Suprapubic skin (tissue), 3 donors: ENCODE measurements around the gene ACACB.

ENCODE experiments used
- CTCF ChIP-seq, 2 donors: fragments of 200-600 bp in 1 of 2; fragments of 450-650 bp in 1 of 2; sonication (generic) in 1 of 2; IDR thresholded peaks; one replicate each; pipeline ENCODE4 v1.5.1; 2016 to 2019; ENCODE audit warnings: antibody characterized with exemption in 2 of 2, mild to moderate bottlenecking in 1 of 2, moderate library complexity in 1 of 2
- POLR2A ChIP-seq, 2 donors: fragments of 450-650 bp; IDR thresholded peaks; one replicate each; pipeline ENCODE4 v1.6.1; 2017; ENCODE audit warnings: antibody characterized with exemption in 2 of 2, mild to moderate bottlenecking in 2 of 2, moderate library complexity in 2 of 2

GRCh38 chr12:109160433-109160832 lies 44.0 kb downstream of the ACACB start:
- TF ChIP-seq CTCF (IDR thresholded peaks at IDR 0.05) (no peak), POLR2A (IDR thresholded peaks at IDR 0.05) (no peak)
